Medulla oblongata (tissue), 1 donor: ENCODE results near the gene CHTF18.

Experiments used
- DNase-seq: peaks from one replicate; pipeline ENCODE4 v3.0.0-alpha.2; 2015; ENCODE audit errors: extremely low spot score

The CHTF18 gene

DNA sequence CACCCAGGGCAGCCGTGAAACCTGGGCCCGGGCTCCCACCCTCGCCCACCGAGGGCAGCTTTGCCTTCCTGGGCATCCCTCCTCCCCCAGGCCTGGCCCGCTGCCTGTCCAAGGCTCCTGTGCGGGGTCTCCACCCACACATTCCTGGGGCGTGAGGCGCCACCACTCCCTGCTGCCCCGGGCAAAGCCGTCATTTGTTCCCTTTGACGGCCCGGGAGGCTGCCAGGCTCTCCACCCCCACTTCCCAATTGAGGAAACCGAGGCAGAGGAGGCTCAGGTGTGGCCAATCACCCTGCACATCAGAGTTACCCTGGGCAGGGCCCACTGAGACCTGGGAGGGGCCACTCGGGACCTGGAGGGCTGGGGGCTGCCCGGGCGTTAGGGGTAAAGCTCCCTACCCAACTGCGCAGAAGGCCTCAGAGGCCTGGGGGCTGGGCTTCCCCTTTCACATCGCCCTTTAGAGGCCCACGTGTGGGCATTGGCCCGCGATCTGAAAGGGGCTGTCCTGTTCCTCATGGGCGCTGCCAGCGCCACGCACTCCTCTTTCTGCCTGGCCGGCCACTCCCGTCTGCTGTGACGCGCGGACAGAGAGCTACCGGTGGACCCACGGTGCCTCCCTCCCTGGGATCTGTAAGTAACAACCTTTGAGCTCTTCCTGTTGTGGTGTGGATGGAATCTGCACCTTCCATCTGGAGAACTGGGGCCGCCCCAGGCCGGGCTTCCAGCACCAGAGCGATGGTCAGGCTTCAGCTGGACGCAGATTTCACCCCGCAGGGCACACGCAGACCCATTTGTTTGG is 27.7 kb upstream of the CHTF18 start, which contains the start of gene MSLN:
MSLN (plus strand) TSS at position 190 of the 799 bp plus-strand sequence. CDS start 1,947 bp downstream, outside the sequence.
- DNase-seq = no peak

DNA sequence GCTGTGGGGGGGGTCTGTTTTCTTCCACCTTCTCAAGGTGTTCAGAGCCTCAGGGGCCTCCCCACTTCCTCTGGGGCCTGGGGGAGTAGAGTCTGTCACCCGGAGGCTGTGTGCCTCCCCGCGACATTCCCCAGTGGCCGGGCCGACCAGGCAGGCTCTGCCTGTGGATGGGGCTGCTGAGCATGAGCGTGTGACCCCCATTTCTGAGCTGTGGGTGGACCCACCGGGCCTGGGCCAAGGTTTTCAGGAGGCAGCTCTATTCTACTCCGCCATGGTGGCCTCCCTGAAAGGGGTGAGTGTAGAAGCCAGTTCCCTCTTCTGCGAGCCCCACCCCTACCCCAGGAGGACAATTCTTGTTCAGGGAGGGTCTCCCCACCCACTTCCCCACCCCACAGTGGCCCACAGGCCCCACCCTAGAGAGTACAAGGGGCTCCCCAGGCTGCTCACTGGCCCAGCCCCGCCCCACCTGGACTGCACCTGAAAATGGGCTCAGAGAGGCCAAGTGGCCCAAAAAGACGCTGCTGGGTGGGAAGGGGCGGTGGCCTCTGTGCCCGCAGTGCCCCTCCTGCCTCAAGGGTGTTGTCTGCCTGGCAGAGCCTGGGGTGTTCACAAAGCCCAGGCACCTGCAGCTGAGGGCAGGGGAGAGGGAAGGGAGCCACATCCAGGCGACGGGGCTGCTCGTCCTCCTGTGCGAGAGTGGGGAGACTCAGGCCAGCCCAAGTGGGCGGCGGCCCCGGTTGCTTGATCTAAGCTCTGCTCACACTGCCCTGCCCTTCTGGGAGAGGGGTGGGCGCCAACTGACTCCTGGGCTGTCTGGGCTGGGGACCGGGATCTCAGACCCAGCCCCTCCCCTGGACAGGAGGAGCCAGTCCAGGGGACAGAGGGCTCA is 26.6 kb upstream of the CHTF18 start:
- no peak for DNase-seq

DNA sequence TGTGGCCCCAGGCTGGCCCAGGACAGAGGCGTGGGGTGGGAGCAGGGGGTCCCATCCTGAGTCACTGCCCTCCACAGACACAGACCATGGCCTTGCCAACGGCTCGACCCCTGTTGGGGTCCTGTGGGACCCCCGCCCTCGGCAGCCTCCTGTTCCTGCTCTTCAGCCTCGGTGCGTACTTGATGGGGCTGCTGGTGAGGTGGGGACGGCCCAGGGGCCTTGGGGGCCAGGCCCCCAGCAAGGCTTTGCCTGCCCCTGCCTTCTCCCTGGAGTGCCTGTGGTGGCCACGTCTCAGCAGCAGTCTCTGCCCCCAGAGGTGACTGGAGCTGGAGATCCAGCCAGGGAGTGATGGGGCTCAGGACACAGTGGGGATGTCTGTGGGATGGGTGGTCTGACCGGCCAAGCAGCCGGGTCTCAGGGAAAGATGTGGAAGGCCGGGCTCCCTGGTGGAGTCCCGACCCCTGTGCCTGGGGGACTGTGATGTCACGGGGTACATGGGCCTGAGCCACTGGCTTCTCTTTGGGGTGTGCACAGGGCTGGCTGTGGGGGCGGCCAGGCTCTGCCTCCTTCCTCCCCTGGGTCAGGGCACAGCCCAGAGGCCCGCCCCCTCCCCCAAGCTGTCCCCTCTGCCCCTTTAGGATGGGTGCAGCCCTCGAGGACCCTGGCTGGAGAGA is 25.7 kb upstream of the CHTF18 start:
- no peak for DNase-seq

DNA sequence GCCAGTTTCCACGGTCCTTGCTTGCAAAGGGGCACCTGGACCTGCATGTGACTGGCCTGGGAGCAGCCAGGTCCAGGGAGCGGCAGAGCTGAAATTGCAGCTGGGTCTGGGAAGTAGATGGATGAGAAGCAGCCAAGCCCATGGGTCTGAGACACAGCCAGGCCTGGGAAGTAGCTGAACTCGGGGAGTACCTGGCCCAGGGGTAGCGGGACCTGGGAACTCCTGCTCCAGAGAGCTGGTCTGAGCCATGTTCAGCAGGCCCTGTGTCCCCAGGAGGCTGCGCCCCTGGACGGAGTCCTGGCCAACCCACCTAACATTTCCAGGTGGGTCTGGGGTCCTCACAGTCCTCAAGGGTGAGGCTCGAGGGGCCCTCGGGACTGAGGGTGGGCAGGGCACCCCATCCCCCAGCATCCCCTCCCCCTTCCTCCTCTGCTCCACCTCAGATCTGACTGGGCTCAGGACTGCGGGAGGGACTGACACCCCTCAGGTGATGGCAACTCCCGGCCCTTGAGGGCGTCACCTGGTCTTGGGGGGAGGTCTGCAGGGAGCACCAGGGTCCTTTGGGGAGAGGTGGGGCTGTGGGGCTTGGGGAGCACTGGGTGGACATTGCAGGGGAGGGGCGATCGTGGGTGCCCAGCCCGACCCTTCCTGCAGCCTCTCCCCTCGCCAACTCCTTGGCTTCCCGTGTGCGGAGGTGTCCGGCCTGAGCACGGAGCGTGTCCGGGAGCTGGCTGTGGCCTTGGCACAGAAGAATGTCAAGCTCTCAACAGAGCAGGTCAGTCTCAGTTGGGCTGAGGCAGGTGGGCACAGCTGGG is 24.8 kb upstream of the CHTF18 start:
- no peak for DNase-seq

DNA sequence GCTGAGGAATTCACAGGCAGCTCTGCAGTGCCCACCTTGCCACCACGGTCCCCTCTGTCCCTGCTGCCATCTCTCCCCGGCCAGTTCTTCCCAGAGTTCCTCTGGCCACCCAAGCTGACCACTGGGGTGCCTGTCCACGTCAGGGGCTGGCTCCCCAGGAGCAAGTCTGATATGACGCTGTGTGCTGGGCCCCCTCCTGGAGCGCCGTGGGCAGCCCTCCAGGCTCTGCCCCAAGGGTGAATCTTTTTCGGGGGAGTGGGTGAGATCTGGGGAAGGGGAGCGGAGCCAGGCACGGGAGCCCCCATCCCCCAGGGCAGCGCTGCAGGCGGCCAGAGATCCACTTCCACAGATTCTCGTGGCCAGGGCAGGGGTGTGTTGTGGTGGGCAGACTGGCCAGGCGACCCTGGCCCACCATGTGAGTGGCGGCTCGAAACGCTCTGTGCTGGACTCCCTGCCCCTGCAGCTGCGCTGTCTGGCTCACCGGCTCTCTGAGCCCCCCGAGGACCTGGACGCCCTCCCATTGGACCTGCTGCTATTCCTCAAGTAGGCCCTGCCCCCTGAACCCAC is 24.2 kb upstream of the CHTF18 start:
- no peak for DNase-seq

DNA sequence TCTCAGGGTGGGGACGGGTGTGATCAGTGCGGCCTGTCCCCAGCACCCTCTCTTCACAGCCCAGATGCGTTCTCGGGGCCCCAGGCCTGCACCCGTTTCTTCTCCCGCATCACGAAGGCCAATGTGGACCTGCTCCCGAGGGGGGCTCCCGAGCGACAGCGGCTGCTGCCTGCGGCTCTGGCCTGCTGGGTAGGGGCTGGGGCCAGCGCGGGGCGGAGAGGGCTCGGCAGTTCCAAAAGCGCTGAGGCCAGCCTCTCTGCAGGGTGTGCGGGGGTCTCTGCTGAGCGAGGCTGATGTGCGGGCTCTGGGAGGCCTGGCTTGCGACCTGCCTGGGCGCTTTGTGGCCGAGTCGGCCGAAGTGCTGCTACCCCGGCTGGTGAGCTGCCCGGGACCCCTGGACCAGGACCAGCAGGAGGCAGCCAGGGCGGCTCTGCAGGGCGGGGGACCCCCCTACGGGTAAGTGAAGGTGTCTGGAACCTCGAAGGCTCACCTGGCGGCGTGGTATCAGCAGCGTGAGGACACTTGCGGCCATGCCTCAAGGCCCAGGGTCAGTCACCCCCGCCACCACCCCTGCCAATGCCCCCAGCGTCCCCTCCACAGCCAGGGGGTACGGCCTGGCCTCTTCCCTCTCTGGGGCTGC is 23.5 kb upstream of the CHTF18 start:
- no peak for DNase-seq

DNA sequence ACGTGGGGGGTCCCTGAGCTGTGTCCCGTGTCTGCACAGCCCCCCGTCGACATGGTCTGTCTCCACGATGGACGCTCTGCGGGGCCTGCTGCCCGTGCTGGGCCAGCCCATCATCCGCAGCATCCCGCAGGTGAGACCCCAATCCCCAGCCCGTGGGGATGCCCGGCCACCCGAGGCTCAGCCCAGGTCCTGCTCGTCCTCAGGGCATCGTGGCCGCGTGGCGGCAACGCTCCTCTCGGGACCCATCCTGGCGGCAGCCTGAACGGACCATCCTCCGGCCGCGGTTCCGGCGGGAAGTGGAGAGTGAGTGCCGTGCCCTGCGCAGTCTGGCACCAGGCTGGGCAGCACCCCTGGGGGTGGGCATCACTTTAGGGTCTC is 22.9 kb upstream of the CHTF18 start:
- no peak for DNase-seq

DNA sequence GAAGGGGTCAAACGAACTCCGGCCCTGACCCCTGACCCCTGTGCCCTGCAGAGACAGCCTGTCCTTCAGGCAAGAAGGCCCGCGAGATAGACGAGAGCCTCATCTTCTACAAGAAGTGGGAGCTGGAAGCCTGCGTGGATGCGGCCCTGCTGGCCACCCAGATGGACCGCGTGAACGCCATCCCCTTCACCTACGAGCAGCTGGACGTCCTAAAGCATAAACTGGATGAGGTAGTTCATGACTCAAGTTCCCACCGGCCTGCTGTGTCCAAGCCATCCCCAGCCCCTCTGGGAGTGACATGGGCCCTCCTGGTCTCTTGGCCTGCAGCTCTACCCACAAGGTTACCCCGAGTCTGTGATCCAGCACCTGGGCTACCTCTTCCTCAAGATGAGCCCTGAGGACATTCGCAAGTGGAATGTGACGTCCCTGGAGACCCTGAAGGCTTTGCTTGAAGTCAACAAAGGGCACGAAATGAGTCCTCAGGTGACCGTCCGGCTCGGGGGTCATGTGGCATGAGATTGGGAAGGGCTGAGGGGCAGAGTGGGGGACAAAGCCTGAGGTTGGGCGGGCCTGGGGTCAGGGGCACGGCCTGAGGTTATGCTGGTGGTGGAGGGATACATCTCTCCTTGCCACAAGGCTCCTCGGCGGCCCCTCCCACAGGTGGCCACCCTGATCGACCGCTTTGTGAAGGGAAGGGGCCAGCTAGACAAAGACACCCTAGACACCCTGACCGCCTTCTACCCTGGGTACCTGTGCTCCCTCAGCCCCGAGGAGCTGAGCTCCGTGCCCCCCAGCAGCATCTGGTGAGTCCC is 22.2 kb upstream of the CHTF18 start:
- no peak for DNase-seq

DNA sequence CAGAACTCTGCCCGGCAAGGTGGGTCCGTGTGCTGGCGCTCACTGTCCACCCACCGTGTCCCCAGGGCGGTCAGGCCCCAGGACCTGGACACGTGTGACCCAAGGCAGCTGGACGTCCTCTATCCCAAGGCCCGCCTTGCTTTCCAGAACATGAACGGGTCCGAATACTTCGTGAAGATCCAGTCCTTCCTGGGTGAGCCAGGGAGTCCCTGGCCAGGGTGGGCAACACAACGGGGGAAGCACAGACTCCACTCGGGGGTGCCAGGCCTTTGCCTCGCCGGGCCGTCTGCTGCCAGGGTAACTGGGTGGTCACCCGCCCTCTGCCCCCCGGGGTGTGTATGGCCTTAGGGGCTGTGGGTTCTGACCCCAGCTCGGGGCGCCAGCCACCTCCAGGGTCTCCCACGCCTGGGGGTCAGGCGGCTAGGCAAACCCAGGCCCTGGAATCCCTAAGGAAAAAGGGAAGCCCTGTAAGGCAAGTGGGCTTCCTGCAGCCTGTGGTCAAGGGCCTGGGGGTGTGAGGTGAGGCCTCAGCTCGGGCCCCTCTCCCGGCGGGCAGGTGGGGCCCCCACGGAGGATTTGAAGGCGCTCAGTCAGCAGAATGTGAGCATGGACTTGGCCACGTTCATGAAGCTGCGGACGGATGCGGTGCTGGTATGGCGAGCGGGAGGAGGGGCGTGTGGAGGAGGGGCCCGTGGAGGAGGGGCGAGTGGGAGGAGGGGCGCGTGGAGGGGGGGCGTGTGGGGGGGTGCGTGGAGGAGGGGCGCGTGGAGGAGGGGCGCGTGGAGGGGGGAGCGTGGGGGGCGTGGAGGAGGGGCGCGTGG is 21.4 kb upstream of the CHTF18 start:
- no peak for DNase-seq

DNA sequence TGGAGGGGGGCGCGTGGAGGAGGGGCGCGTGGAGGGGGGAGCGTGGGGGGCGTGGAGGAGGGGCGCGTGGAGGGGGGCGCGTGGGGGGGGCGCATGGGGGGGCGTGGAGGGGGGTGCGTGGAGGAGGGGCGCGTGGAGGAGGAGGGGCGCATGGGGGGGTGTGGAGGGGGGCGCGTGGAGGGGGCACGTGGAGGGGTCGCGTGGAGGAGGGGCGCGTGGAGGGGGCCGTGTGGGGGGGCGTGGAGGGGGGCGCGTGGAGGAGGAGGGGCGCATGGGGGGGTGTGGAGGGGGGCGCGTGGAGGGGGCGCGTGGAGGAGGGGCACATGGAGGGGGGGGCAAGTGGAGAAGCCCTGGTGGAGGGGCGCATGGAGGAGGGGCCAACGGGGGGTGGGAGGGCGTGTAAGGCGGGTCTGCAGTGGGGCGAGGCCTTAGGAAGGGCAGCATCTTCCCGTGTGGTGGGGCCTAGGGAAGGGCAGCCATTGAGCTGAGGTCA is 20.6 kb upstream of the CHTF18 start:
- DNase-seq = no peak

DNA sequence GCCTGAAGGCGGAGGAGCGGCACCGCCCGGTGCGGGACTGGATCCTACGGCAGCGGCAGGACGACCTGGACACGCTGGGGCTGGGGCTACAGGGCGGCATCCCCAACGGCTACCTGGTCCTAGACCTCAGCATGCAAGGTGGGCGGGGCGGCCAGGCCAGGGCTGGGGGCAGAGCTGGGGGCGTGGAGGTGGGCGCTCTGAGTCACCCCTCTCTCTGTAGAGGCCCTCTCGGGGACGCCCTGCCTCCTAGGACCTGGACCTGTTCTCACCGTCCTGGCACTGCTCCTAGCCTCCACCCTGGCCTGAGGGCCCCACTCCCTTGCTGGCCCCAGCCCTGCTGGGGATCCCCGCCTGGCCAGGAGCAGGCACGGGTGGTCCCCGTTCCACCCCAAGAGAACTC is 20.0 kb upstream of the CHTF18 start:
- no peak for DNase-seq

DNA sequence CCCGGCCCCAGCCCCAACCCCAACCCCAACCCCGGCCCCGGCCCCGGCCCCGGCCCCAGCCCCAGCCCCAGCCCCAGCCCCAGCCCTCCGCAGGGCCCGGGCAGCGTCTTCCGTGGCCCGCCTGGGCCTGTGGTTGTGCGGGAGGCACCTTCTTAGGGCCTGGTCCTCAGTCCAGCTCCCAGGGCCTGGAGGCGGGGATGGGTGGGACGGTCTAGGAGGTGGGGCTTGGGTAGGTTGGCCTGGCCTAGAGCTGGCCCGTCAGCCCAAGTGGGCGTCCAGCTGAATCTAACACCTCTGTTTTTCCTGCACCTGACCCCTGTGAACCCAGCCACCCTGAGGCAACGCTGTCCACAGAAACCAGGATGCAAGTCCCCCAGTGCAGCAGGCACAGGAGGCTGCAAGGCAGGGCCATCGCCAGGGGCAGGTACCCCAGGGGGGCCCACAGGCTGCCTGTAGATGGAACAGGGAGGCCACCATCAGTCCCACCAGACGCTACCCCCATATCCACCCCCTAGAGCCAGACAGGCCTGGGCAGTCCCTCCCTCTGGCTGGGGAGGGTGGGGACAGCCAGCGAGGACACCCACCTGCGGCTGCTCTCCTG is 19.1 kb upstream of the CHTF18 start:
- no peak for DNase-seq

DNA sequence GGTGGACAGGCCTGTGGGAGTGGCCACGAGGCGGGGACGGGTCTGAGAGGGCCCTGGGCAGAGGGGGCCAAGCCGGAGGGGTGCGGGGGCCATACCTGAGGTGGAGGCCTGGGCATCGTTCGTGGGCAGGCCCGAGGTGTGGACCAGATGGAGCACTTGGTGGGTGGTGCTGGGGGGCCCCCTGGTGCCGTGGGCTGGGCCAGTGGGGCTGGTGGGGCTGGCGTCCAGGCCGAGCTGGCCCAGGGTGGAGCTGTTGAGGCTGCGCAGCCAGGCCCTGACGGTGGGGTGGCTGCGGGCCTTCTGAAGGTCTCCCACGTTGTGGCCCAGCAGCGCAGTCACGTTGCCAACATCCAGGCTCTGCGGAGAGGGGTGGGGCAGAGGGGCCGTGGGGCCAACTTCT is 18.5 kb upstream of the CHTF18 start:
- DNase-seq = no peak

DNA sequence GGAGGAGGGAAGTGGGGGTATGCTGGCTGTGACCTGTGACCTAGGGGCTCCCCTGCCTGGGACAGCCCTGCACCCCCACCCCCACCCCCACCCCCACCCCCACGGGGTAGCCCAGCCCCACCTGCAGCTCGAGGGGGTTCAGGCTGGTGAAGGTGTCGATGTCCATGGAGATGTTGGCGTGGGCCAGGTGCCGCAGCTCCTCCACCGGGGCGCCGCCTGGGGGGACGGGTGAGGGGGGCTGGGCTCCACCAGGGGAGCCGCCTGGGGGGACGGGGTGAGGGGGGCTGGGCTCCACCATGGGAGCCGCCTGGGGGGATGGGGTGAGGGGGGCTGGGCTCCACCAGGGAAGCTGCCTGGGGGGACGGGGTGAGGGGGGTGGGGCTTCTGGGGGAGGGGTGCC is 18.0 kb upstream of the CHTF18 start:
- DNase-seq = no peak

DNA sequence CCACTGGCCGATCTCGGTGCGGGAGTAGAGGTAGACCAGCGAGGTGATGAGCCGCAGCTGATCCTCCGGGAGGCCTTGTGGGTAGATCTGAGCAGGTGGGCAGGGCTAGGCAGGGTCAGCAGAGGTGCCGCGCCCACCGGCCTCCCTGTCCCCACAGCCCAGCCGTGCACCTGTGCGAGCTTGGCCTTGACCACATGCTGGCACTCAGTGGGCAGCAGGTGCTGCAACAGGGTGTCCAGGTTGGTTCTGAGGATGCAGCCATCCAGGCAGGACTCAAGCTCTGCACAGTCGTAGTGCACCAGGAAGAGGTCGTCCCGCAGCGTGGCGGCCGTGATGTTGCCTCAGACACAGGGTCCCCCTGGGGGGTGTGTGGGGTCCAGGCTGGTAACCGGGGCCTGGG is 15.5 kb upstream of the CHTF18 start:
- DNase-seq = no peak

DNA sequence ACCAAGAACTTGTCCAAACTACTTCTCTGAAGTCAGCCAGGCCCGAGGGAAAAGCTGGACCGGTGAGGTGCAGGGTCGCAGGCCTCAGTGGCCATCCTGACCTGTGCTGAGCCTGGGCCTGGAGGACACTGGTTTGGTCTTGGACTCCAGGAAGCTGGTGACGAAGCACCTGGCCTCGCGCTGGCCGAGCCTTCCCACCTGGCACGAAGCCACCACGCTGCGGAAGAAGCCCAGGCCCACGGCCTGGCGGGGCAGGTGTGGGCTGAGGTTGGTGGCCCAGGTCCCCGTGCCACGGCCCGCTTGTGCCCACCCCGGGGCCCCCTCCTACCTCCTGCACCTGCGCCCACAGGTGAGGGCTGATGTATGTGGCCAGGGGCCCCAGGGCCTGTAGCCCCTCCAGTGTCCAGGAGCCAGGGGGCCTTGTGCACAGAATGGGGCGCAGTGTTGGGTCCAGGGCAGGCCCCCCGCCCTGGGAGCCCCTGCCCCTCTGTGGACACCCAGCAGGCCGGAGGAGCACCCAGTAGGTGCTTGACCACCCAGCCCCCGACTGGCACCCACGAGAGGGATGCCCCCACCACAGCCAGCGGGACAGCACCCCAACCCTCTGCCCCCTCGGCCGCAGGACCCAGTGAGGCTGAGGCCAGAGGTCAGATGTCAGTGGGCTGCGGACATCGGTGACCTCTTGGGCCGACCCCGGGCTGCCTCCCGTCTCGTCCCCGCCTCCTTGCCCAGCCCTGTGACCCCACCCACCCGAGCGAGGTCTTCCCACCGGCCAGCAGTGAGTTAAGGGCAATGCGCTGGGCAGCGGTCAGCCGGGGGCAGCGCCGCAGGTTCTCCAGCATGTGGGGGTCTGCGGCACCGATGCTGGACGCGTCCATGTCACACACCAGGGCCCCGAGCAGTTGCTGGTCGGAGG is 14.1 kb upstream of the CHTF18 start:
- no peak for DNase-seq

DNA sequence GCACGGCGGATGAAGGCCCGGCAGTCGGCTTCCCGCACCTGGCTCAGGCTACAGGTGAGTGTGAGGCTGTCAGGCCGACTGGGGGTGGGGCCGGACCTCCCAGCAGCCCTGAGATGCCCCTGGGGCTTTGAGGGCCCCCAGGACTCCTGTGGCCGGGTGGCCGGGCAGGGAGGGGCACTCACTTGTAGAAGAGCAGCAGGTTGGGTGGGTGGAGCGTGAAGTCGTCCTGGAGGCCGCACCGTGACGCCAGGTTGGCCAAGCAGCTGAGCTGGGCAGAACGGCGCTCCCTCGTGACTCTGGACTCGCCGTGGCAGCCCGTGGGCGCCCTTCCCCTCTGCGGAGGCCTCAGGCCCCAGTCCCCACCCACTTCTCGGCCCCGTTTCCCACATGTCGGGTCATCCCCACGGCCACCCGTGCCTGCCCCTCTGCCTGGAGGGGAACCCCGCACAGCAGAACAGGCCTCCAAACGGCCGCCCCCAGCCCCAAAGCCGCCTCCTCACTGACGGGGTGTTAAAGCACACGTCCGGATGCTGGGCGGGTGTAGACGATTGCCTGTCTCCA is 13.1 kb upstream of the CHTF18 start:
- no peak for DNase-seq
